ENCODE measurements around the gene GABRA5.
"Not testable (repeated sequence)": the region's sequence is repeated elsewhere in the genome, so short reads cannot be mapped to it uniquely, and the experiment has no call there.

Gene GABRA5

GRCh38 chr15:26866298-26867199 lies at the start of gene GABRA5:
Gene GABRA5 (plus strand): TSS chr15:26867062. CDS start chr15:26869249, 2,187 bp downstream.
- DNase-seq (ENCODE audit: low read depth) = no peak

GRCh38 chr15:26831191-26831590 lies 35.7 kb upstream of the GABRA5 start:
- not testable (repeated sequence) for DNase-seq (ENCODE audit: low read depth)

GRCh38 chr15:26831951-26832350 lies 34.9 kb upstream of the GABRA5 start:
- DNase-seq (ENCODE audit: low read depth) = no peak

GRCh38 chr15:26838742-26839460 lies 28.0 kb upstream of the GABRA5 start:
- no peak for DNase-seq (ENCODE audit: low read depth)

GRCh38 chr15:26841514-26841913 lies 25.3 kb upstream of the GABRA5 start:
- no peak for DNase-seq (ENCODE audit: low read depth)

- no peak for DNase-seq (ENCODE audit: low read depth)
Observed at GRCh38 chr15:26841941-26842340, 24.9 kb upstream of the GABRA5 start.

- DNase-seq (ENCODE audit: low read depth) = no peak
Observed at GRCh38 chr15:26842391-26842790, 24.5 kb upstream of the GABRA5 start.

GRCh38 chr15:26844901-26845300 lies 22.0 kb upstream of the GABRA5 start:
- no peak for DNase-seq (ENCODE audit: low read depth)

GRCh38 chr15:26848498-26848897 lies 18.4 kb upstream of the GABRA5 start:
- no peak for DNase-seq (ENCODE audit: low read depth)

GRCh38 chr15:26850161-26850560 lies 16.7 kb upstream of the GABRA5 start:
- no peak for DNase-seq (ENCODE audit: low read depth)

GRCh38 chr15:26852980-26853379 lies 13.9 kb upstream of the GABRA5 start:
- DNase-seq (ENCODE audit: low read depth) = no peak

GRCh38 chr15:26854435-26854834 lies 12.4 kb upstream of the GABRA5 start:
- DNase-seq (ENCODE audit: low read depth) = no peak

- no peak for DNase-seq (ENCODE audit: low read depth)
Observed at GRCh38 chr15:26864664-26865191, 2.1 kb upstream of the GABRA5 start.

- DNase-seq (ENCODE audit: low read depth) = no peak
Observed at GRCh38 chr15:26867200-26868007, 542 bp downstream of the GABRA5 start.

- no peak for DNase-seq (ENCODE audit: low read depth)
Observed at GRCh38 chr15:26868029-26868685, 1.3 kb downstream of the GABRA5 start.

- DNase-seq (ENCODE audit: low read depth) = no peak
Observed at GRCh38 chr15:26869628-26870027, 2.8 kb downstream of the GABRA5 start.

- no peak for DNase-seq (ENCODE audit: low read depth)
Observed at GRCh38 chr15:26870346-26870745, 3.5 kb downstream of the GABRA5 start.

- no peak for DNase-seq (ENCODE audit: low read depth)
Observed at GRCh38 chr15:26872206-26872605, 5.3 kb downstream of the GABRA5 start.

GRCh38 chr15:26873846-26874245 lies 7.0 kb downstream of the GABRA5 start:
- no peak for DNase-seq (ENCODE audit: low read depth)

GRCh38 chr15:26874774-26875475 lies 8.1 kb downstream of the GABRA5 start:
- DNase-seq (ENCODE audit: low read depth) = no peak

- no peak for DNase-seq (ENCODE audit: low read depth)
Observed at GRCh38 chr15:26875476-26875850, 8.6 kb downstream of the GABRA5 start.

All from GM04504 (cell line).